GM23338 (cell line): ENCODE results near the gene GSTM5. TPM values are rescaled to one million over a fixed set of nuclear protein-coding genes. Genes with fewer than 3 reads are reported as not detected.

Experiments
- ATAC-seq: fragments of 200-7000 bp; cut with Tn5 transposase; 3 replicates; pipeline ENCODE4 v1.9.1; 2020
- DNase-seq: peaks from one replicate; pipeline ENCODE4 v3.0.0-alpha.2; 2015; ENCODE audit warnings: low spot score
- H2AFZ ChIP-seq: fragments of 200-600 bp; sonication (generic); 2 replicates; pipeline ENCODE4 v1.8.0; 2016; ENCODE audit warnings: antibody characterized with exemption, mild to moderate bottlenecking, moderate library complexity
- H3F3A ChIP-seq: fragments of 200-600 bp; sonication (generic); replicated peaks from 2 replicates; pipeline ENCODE4 v1.8.0; 2017; ENCODE audit warnings: antibody characterized with exemption, mixed run types, low read depth
- H3K27ac ChIP-seq: fragments of 200-600 bp; sonication (generic); 2 replicates; pipeline ENCODE4 v1.6.1; 2016; ENCODE audit warnings: low read depth
- H3K27me3 ChIP-seq: fragments of 200-600 bp; sonication (generic); 2 replicates; pipeline ENCODE4 v1.8.0; 2016; ENCODE audit warnings: mild to moderate bottlenecking, mixed run types, moderate library complexity; ENCODE audit not compliant: insufficient read depth
- H3K36me3 ChIP-seq: fragments of 200-600 bp; sonication (generic); 2 replicates; pipeline ENCODE4 v1.8.0; 2016; ENCODE audit warnings: mild to moderate bottlenecking; ENCODE audit not compliant: insufficient read depth
- H3K4me1 ChIP-seq: fragments of 200-600 bp; sonication (generic); 2 replicates; pipeline ENCODE4 v1.8.0; 2016; ENCODE audit warnings: mild to moderate bottlenecking, moderate library complexity; ENCODE audit not compliant: insufficient read depth
- H3K4me2 ChIP-seq: fragments of 200-600 bp; sonication (generic); 2 replicates; pipeline ENCODE4 v1.7.1; 2017; ENCODE audit warnings: mixed run types
- H3K4me3 ChIP-seq: fragments of 200-600 bp; sonication (generic); 2 replicates; pipeline ENCODE4 v1.6.1; 2016; ENCODE audit warnings: mixed run types
- H3K79me2 ChIP-seq: fragments of 200-600 bp; sonication (generic); replicated peaks from 2 replicates; pipeline ENCODE4 v1.8.0; 2017; ENCODE audit warnings: mild to moderate bottlenecking; ENCODE audit not compliant: insufficient read depth
- H3K9me2 ChIP-seq: fragments of 200-600 bp; sonication (generic); 2 replicates; pipeline ENCODE4 v1.8.0; 2017; ENCODE audit not compliant: insufficient read depth
- H4K20me1 ChIP-seq: fragments of 200-600 bp; sonication (generic); replicated peaks from 2 replicates; pipeline ENCODE4 v1.8.0; 2017; ENCODE audit warnings: mild to moderate bottlenecking; ENCODE audit not compliant: insufficient read depth
- H3K27ac Mint-ChIP-seq: 2 replicates; pipeline ENCODE4 v1.8.0; 2020; ENCODE audit warnings: inconsistent platforms, mild to moderate bottlenecking, moderate library complexity, mixed read lengths
- H3K27me3 Mint-ChIP-seq: 3 replicates; pipeline ENCODE4 v1.8.0; 2022; ENCODE audit warnings: low read depth, mild to moderate bottlenecking, moderate library complexity, mixed read lengths, inconsistent platforms; ENCODE audit not compliant: insufficient read depth, poor library complexity
- H3K36me3 Mint-ChIP-seq: 3 replicates; pipeline ENCODE4 v1.8.0; 2021; ENCODE audit warnings: low read depth, mild to moderate bottlenecking, inconsistent platforms, moderate library complexity, mixed read lengths
- H3K4me1 Mint-ChIP-seq: 3 replicates; pipeline ENCODE4 v1.8.0; 2020; ENCODE audit warnings: mild to moderate bottlenecking, inconsistent platforms, mixed read lengths
- H3K4me3 Mint-ChIP-seq: 3 replicates; pipeline ENCODE4 v1.8.0; 2021; ENCODE audit warnings: moderate library complexity, mild to moderate bottlenecking, inconsistent platforms, mixed read lengths
- H3K9me3 Mint-ChIP-seq: 3 replicates; pipeline ENCODE4 v1.8.0; 2020; ENCODE audit warnings: moderate library complexity, mild to moderate bottlenecking, inconsistent platforms, mixed read lengths
- CREB1 ChIP-seq: fragments of 250-450 bp; sonication (Bioruptor Pico); IDR thresholded peaks from 2 replicates; pipeline ENCODE4 v1.5.0; 2020; ENCODE audit warnings: low read depth, mild to moderate bottlenecking, moderate library complexity
- ETS1 ChIP-seq: IDR thresholded peaks from 2 replicates; pipeline ENCODE4 v1.6.1; 2016; ENCODE audit warnings: antibody characterized with exemption
- EZH2 ChIP-seq: fragments of 200-600 bp; sonication (generic); IDR thresholded peaks from one replicate; pipeline ENCODE4 v1.8.0; 2017; ENCODE audit warnings: antibody characterized with exemption, mild to moderate bottlenecking, low read depth; ENCODE audit not compliant: unreplicated experiment
- EZH2phosphoT487 ChIP-seq: fragments of 200-600 bp; sonication (generic); IDR thresholded peaks from one replicate; pipeline ENCODE4 v1.8.1; 2018; ENCODE audit warnings: antibody characterized with exemption; ENCODE audit not compliant: unreplicated experiment
- JUNB ChIP-seq: IDR thresholded peaks from one replicate; pipeline ENCODE4 v1.6.1; 2016; ENCODE audit warnings: antibody characterized with exemption; ENCODE audit not compliant: unreplicated experiment
- NANOG ChIP-seq: IDR thresholded peaks from 2 replicates; pipeline ENCODE4 v1.6.1; 2016; ENCODE audit warnings: antibody characterized with exemption, borderline replicate concordance
- POLR2AphosphoS5 ChIP-seq: IDR thresholded peaks from 2 replicates; pipeline ENCODE4 v1.6.1; 2016; ENCODE audit warnings: antibody characterized with exemption, low read depth
- STAT1 ChIP-seq: IDR thresholded peaks from one replicate; pipeline ENCODE4 v1.6.1; 2016; ENCODE audit warnings: antibody characterized with exemption; ENCODE audit not compliant: unreplicated experiment
- ZNF114 ChIP-seq: fragments of 250-450 bp; sonication (Bioruptor Pico); IDR thresholded peaks from 2 replicates; pipeline ENCODE4 v1.5.0; 2020; ENCODE audit warnings: mild to moderate bottlenecking, moderate library complexity
- ZNF331 ChIP-seq: fragments of 250-450 bp; sonication (Bioruptor Pico); IDR thresholded peaks from 2 replicates; pipeline ENCODE4 v1.5.0; 2020; ENCODE audit warnings: low read depth, mild to moderate bottlenecking, moderate library complexity
- ZNF462 ChIP-seq: fragments of 250-450 bp; sonication (Bioruptor Pico); IDR thresholded peaks from 2 replicates; pipeline ENCODE4 v1.5.0; 2020; ENCODE audit warnings: mild to moderate bottlenecking, moderate library complexity
- polyA plus RNA-seq: library from polyadenylated mRNA; unstranded; fragments of >200 nt; fragmentation: Nextera tagmentation; extraction: Ambion mirVana; gene quantifications from 2 replicates; pipeline ENCODE4 v1.2.1, GENCODE V29; 2016
- total RNA-seq: library from RNA; depleted of rRNA; stranded (reverse); fragments of >200 nt; shearing (Covaris generic); gene quantifications from 2 replicates; pipeline ENCODE4 v1.2.3, GENCODE V29; 2014
- TF ChIP-seq, protein P1 (sequence below): IDR thresholded peaks from one replicate; pipeline ENCODE4 v1.6.1; 2018; ENCODE audit warnings: antibody characterized with exemption; ENCODE audit not compliant: unreplicated experiment
- TF ChIP-seq, protein P2 (sequence below), 2 experiments: fragments of 200-600 bp in 1 of 2; sonication (generic) in 1 of 2; conservative IDR thresholded peaks; 2 replicates each; pipeline versions ENCODE4 v1.5.1 to v1.6.1; 2016 to 2017; ENCODE audit warnings: antibody characterized with exemption in 2 of 2, low read depth in 2 of 2, mild to moderate bottlenecking in 2 of 2, moderate library complexity in 1 of 2

The GSTM5 gene
- total and polyA plus RNA-seq, 2 experiments from 2014 or later: 2.5 to 5.0 TPM

DNA sequence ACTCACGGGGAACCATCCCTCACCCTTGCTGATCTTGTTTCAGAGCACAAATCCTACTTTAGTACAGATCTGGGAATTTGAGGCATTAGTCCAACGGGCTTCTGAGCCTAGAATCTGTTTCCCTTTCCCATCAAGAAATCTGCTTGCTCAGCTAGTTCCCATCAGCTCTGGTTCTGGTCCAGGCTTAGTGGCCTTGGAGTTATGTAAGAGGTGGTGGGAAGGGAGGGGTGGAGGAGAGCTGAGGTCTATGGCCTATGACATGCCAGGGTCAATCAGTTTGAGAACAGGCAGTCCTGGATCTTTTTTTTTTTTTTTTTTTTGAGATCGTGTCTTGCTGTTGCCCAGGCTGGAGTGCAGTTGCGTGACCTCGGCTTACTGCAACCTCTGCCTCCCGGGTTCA lies 20.3 kb upstream of the GSTM5 start:
- Histone ChIP-seq H3K4me3 (no peak overlapping the region), H3K36me3 (no peaks in the 10 kb centered on the region), H3K27ac (no peak overlapping the region), H2AFZ (no peak overlapping the region), H3K4me2 (no peak overlapping the region), H3K79me2 (no peaks in the 10 kb centered on the region), H3F3A (no peaks in the 10 kb centered on the region), H3K27me3 (no peaks in the 10 kb centered on the region), H4K20me1 (no peaks in the 10 kb centered on the region), H3K4me1 (no peaks in the 10 kb centered on the region), H3K9me2 (no peaks in the 10 kb centered on the region)
- Mint-ChIP-seq H3K27me3 (no peaks in the 10 kb centered on the region), H3K27ac (no peak overlapping the region), H3K4me3 (no peak overlapping the region), H3K9me3 (no peaks in the 10 kb centered on the region), H3K36me3 (no peaks in the 10 kb centered on the region), H3K4me1 (no peaks in the 10 kb centered on the region)
- no peak for ATAC-seq
- no peak for DNase-seq
- TF ChIP-seq, protein P1, sequence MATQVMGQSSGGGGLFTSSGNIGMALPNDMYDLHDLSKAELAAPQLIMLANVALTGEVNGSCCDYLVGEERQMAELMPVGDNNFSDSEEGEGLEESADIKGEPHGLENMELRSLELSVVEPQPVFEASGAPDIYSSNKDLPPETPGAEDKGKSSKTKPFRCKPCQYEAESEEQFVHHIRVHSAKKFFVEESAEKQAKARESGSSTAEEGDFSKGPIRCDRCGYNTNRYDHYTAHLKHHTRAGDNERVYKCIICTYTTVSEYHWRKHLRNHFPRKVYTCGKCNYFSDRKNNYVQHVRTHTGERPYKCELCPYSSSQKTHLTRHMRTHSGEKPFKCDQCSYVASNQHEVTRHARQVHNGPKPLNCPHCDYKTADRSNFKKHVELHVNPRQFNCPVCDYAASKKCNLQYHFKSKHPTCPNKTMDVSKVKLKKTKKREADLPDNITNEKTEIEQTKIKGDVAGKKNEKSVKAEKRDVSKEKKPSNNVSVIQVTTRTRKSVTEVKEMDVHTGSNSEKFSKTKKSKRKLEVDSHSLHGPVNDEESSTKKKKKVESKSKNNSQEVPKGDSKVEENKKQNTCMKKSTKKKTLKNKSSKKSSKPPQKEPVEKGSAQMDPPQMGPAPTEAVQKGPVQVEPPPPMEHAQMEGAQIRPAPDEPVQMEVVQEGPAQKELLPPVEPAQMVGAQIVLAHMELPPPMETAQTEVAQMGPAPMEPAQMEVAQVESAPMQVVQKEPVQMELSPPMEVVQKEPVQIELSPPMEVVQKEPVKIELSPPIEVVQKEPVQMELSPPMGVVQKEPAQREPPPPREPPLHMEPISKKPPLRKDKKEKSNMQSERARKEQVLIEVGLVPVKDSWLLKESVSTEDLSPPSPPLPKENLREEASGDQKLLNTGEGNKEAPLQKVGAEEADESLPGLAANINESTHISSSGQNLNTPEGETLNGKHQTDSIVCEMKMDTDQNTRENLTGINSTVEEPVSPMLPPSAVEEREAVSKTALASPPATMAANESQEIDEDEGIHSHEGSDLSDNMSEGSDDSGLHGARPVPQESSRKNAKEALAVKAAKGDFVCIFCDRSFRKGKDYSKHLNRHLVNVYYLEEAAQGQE: no peak
- TF ChIP-seq POLR2AphosphoS5: no peak
- no peak for TF ChIP-seq NANOG
- no peak for TF ChIP-seq STAT1
- no peak for TF ChIP-seq CREB1 (CRISPR knock-in tag)
- no peak for TF ChIP-seq ZNF462 (CRISPR knock-in tag)
- no peak for TF ChIP-seq EZH2
- TF ChIP-seq ZNF331 (CRISPR knock-in tag): no peak
- no peak for TF ChIP-seq JUNB
- TF ChIP-seq, protein P2, sequence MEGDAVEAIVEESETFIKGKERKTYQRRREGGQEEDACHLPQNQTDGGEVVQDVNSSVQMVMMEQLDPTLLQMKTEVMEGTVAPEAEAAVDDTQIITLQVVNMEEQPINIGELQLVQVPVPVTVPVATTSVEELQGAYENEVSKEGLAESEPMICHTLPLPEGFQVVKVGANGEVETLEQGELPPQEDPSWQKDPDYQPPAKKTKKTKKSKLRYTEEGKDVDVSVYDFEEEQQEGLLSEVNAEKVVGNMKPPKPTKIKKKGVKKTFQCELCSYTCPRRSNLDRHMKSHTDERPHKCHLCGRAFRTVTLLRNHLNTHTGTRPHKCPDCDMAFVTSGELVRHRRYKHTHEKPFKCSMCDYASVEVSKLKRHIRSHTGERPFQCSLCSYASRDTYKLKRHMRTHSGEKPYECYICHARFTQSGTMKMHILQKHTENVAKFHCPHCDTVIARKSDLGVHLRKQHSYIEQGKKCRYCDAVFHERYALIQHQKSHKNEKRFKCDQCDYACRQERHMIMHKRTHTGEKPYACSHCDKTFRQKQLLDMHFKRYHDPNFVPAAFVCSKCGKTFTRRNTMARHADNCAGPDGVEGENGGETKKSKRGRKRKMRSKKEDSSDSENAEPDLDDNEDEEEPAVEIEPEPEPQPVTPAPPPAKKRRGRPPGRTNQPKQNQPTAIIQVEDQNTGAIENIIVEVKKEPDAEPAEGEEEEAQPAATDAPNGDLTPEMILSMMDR (conservative IDR thresholded peaks at IDR 0.05; ENCODE audit: low read depth in 2 of 2): no peak
- TF ChIP-seq ETS1: no peak
- TF ChIP-seq ZNF114 (CRISPR knock-in tag): no peak
- no peak for TF ChIP-seq EZH2phosphoT487
